Measurements from ENCODE around the gene EIF2AK3. TPM values are rescaled to one million over a fixed set of nuclear protein-coding genes. Genes with fewer than 3 reads are reported as not detected.

EIF2AK3 gene
- total and polyA plus RNA-seq, 2 of the 8 experiments (the other 6 are each of a cell fraction or from before 2014, with no cell fraction given), result 5.8 to 22.8 TPM

GRCh38 chr2:88637464-88637863 lies 10.2 kb upstream of the EIF2AK3 start:
- Histone ChIP-seq H3K27ac (ENCODE audit: low read depth, low read length) (no peak overlapping the region), H2AFZ (ENCODE audit: low read length) (no peak overlapping the region), H3K23me2 (ENCODE audit: low read depth, low read length) (no peaks in the 10 kb centered on the region), H3K27me3 (replicated peaks in 1 of 4; ENCODE audit: control insufficient read depth in 3 of 4, extremely low read depth in 1 of 4, insufficient read depth in 3 of 4, low read length in 3 of 4) (no peaks in the 10 kb centered on the region), H3K4me2 (ENCODE audit: insufficient read depth in 1 of 2, low read depth in 2 of 2, low read length in 2 of 2) (0 out of 4 replicates have a peak overlapping the region, but pooled peaks of 1 of the 2 experiments have one; percentile 17), H3K23ac (ENCODE audit: insufficient read length) (no peak overlapping the region), H3K4ac (replicated peaks; ENCODE audit: insufficient read length, low read depth, low read length) (no peak overlapping the region), H2BK20ac (ENCODE audit: low read length) (no peak overlapping the region), H3K18ac (ENCODE audit: extremely low read depth, low read length) (no peak overlapping the region), H3K79me2 (ENCODE audit: control insufficient read depth in 1 of 2, insufficient read depth in 2 of 2, low read length in 2 of 2) (no peaks in the 10 kb centered on the region), H3K9ac (replicated peaks in 1 of 4; ENCODE audit: extremely low read depth in 1 of 4, low read depth in 3 of 4, low read length in 3 of 4) (no peak overlapping the region), H3K9me3 (ENCODE audit: insufficient read depth in 2 of 2, low read depth in 1 of 2, low read length in 1 of 2) (no peaks in the 10 kb centered on the region), H4K5ac (ENCODE audit: insufficient read length, low read depth, low read length) (no peak overlapping the region), H3K4me3 (ENCODE audit: extremely low read depth in 1 of 4, insufficient read depth in 2 of 4, low read depth in 3 of 4, low read length in 4 of 4) (no peak overlapping the region), H3K36me3 (ENCODE audit: control insufficient read depth in 2 of 4, insufficient read depth in 4 of 4, low read length in 3 of 4) (no peaks in the 10 kb centered on the region; a peak in 1 of 8 replicates), H3K79me1 (ENCODE audit: low read depth, low read length) (no peaks in the 10 kb centered on the region), H4K91ac (replicated peaks; ENCODE audit: insufficient read length, low read length) (no peak overlapping the region), H2BK15ac (ENCODE audit: low read length) (no peak overlapping the region), H3K14ac (ENCODE audit: insufficient read length) (no peak overlapping the region), H2AK5ac (ENCODE audit: low read depth, low read length) (no peak overlapping the region), H3K4me1 (replicated peaks in 1 of 4; ENCODE audit: control insufficient read depth in 3 of 4, insufficient read depth in 4 of 4, low read length in 3 of 4) (peaks cover 2 to 6% (median 4%) of the 10 kb centered on the region in 4 experiments; a peak in 4 of 7 replicates), H4K8ac (ENCODE audit: extremely low read depth, insufficient read depth, low read length) (no peak overlapping the region), H2BK12ac (ENCODE audit: low read depth, low read length) (no peak overlapping the region), H3K56ac (replicated peaks; ENCODE audit: insufficient read length, low read depth, low read length) (no peak overlapping the region), H4K20me1 (replicated peaks in 1 of 2; ENCODE audit: control insufficient read depth in 1 of 2, insufficient read depth in 2 of 2, low read length in 2 of 2) (no peaks in the 10 kb centered on the region), H2BK120ac (replicated peaks; ENCODE audit: low read depth, low read length) (no peak overlapping the region), H2BK5ac (ENCODE audit: low read depth, low read length) (no peak overlapping the region)
- CTCF ChIA-PET (ENCODE audit: partially characterized antibody), result interaction anchor here (0.9 to 1.5 kb wide), 3 partner anchors 32 to 47 kb away, joined by 3 to 5 read pairs (median 5); no protein-coding TSS in a partner anchor
- WGBS, 2 experiments (ENCODE audit: extremely low coverage in 1 of 2, insufficient coverage in 1 of 2, insufficient read length in 1 of 2, insufficient replicate concordance in 2 of 2, low coverage in 1 of 2, low lambda C conversion rate in 2 of 2, missing lambda C conversion rate in 1 of 2), result 86% methylated on average over 2 of the region's 2 CpGs; no CpG with 5 or more reads in 1 of the 2 experiments
- no peak for DNase-seq (ENCODE audit: low read depth in 1 of 2, low spot score in 2 of 2)
- FAIRE-seq, result no peak
- POLR2A ChIA-PET (ENCODE audit: partially characterized antibody), result interaction anchor here (1.4 kb wide), 1 partner anchor 10 kb away, joined by 6 read pairs; the partner anchor contains the start of gene EIF2AK3
- no peak for TF ChIP-seq SRF (IDR thresholded peaks at IDR 0.05; ENCODE audit: low read depth, low read length)
- TF ChIP-seq CHD1 (IDR thresholded peaks at IDR 0.05; ENCODE audit: low read depth, low read length), result no peak
- TF ChIP-seq NRF1 (IDR thresholded peaks at IDR 0.05; ENCODE audit: low read depth, low read length), result no peak
- no peak for TF ChIP-seq SIX5 (IDR thresholded peaks at IDR 0.05; ENCODE audit: low read depth, low read length)
- TF ChIP-seq SIRT6 (IDR thresholded peaks at IDR 0.05; ENCODE audit: low read length), result no peak
- no peak for TF ChIP-seq EGR1 (IDR thresholded peaks at IDR 0.05; ENCODE audit: borderline replicate concordance, low read depth, low read length)
- no peak for TF ChIP-seq POLR2AphosphoS5 (IDR thresholded peaks at IDR 0.05; ENCODE audit: low read depth, low read length)
- TF ChIP-seq BACH1 (IDR thresholded peaks at IDR 0.05; ENCODE audit: low read length), result no peak
- no peak for TF ChIP-seq CEBPB (IDR thresholded peaks at IDR 0.05; ENCODE audit: low read depth, low read length)
- TF ChIP-seq TAF7 (optimal IDR thresholded peaks at IDR 0.05; ENCODE audit: borderline replicate concordance, low read depth, low read length), result no peak
- TF ChIP-seq YY1 (IDR thresholded peaks at IDR 0.05; ENCODE audit: low read depth, low read length), result no peak
- TF ChIP-seq PHF8 (conservative IDR thresholded peaks at IDR 0.05; ENCODE audit: low read depth, low read length), result no peak
- TF ChIP-seq, protein P1, sequence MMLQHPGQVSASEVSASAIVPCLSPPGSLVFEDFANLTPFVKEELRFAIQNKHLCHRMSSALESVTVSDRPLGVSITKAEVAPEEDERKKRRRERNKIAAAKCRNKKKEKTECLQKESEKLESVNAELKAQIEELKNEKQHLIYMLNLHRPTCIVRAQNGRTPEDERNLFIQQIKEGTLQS (IDR thresholded peaks at IDR 0.05; ENCODE audit: insufficient read depth, low read depth, low read length), result no peak
- TF ChIP-seq CTBP2 (IDR thresholded peaks at IDR 0.05; ENCODE audit: borderline replicate concordance, insufficient read depth, insufficient read length, low read length), result no peak

All from H1 (cell line).